ENCODE data around the gene CRTC2.
A peak's percentile ranks its signal among the peaks of the same experiment; 100 is the strongest.
"Not testable (repeated sequence)": the region's sequence is repeated elsewhere in the genome, so short reads cannot be mapped to it uniquely, and the experiment has no call there.

The CRTC2 gene

DNA sequence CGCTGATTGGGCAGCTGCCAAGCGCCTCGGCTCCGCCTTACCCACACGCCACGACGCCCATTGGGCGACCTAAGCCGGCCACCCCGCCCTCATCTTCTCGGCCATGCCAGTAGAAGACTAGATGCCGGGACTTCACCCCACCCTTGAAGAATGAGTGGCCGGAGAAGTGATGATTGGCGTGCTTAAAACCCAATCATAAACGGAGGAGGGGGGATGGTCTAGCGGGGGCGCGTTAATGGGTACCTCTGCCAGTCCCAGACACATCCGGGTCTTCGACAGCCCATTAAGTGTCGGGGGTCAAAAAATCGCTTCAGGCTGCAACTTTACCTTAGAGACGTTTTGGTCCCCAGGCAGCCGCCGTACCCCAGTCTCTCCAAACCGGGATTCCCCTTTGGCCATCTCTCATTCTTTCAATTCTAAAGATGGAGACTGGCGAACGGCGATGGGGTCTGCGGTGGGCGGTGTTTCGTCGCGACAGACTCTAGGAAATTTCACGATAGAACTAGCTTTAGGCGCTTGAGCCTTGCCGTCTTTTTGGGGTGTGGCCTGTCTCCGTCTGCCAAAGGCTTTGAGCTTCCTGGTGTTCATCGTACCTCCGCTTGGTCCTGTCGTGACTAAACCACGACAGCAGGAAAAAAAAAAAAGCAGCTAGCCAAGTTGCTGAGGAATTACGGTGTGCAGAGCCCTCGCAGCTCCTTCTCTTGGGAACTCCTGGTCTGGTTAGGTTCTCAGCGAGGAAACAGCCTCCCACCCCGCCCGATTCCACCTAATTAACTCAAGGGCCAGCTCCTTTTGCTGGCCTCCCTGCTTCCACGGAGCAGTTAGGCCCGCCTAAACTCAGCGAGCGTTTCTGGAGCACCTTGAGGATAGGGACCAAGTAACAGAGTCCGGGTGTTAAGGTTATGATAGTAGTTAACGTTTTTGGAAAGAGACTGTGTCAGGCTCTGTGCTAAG, 35.2 kb downstream of the CRTC2 start, which contains the start of gene GATAD2B:
GATAD2B (minus strand) TSS at position 1 of the 954 bp plus-strand sequence. CDS start 94,625 bp downstream, outside the sequence.
- peak; percentile 97 for DNase-seq

DNA sequence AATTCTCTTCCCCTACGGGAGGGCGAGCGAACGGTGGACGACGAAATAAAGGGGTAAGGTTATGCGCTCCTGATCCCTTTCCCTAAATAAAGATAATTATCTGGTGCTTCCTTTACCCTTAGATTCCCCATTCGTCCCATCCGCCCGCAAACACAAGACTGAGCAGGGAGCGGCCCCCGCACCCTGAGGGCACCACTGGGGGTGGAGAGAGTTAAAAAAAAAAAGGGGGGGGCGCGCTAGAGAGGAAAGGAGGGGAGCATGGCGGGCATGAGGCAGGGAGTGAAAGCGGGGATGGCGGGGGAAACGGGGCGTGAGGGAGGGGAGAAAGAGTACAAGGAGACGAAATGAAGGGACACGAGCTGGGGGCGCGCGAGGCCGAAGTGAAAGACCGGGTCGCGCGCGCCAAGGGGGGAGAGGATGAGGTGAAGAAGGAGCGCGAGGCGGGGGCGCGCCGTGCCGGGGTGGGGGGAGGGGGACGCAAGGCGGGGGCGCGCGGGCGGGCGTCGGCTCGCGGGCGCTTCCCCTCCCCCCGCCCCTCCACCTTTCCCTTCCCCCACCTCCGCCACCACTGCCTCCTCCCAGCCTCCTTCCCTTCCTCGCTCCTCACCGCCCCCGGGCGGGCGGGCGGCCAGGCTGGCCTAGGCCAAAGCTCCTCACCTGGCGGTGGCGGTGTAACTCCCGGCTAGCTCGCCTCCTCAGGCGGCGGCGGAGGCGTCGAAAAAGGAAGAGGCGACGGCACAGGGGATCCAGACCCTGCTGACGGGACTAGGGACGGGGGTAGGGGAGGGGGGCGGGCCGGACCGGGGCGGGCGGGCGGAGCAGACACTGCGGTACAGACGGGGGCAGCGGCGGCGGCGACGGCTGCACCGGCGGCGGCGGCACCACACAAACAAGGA, 36.1 kb downstream of the CRTC2 start:
- DNase-seq = no peak

DNA sequence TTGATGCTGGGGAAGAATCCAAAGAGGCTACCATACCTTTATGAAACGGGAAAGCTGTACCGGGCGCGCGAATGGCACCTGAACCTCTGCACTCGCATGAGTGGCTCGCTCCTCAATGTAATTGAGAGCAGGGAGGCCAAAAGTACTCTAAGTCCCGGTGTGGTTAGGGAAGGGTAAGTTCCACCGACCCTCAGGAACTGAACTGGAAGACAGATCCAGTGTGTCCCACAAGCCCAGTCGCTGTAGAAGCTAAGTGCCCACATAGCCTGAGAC, 36.7 kb downstream of the CRTC2 start:
- no peak for DNase-seq

DNA sequence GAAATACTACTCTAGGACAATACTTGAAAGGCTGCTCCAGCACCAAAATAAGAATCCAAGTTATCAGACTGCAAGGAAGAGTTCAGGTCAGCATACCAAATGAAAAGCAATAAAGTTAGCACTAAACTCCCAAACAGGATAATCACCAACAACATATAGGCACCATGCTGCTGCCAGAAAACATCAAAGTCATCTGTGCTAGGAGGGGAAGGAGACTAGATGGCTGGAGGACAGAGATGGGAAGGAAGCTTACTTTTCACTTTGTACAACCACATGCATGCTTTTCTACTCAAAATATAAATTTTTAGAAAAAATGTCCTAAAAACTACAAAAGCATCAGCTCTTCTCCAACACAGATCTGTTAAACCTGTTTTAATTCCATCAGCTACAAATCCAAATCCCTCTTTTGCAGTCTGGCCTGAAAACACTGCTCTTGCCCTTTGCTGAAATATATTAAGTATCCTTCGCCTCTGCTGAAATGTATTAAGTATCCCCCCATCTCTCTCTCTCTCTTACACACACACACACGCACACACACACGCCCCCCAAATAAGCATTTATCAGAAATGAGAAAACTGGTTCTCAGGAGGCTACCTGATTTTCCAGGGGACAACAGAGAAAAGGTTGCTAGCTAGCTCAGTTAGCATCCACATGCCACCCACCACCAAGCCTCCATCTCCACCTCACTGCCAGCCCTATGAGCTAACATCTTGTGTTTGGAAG, 37.2 kb downstream of the CRTC2 start:
- no peak for DNase-seq

DNA sequence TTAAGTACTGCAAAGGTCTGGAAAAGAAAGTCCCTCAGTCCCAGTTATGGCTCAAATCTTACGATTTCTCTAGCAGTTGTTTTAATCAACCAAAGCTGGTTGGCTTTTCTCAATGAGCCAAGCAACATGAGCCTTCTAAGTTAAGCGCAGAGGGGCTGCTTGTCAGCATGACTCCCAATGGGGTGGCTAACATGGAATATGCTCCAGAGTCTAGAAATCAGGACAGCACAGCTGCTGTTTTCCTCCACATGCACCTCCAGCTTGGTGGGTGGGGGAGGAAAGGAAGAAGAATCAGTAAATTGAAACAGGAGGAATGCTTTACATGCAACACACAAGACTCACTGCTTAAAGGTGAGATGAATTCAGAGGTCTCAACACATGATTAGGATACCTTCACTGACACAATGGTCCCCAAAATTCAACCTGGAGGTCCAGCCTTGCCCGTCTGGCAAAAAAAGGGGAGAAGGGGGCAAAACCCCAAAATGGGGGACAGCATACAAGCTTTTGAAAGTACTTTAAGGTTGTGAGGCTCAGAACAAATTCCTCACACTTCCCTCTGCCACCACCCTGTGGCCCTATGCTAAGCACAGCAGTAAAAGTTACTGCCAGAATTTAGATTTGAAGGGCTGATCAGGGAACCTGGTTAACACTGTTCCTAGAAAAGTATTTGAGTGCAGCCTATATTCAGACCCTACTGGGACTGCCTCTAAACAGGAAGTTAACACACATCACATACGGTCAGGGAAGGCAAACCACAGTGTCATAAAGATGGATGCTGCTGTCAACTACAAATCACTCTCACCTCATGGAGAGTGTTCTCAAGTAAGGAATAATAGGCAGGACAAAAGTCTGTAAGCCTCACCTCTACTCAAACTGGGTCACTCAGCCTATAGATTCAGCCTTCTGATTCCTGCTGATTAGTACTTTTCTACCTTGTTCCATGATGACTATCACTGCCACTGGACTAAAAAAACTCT, 38.2 kb downstream of the CRTC2 start:
- no peak for DNase-seq

DNA sequence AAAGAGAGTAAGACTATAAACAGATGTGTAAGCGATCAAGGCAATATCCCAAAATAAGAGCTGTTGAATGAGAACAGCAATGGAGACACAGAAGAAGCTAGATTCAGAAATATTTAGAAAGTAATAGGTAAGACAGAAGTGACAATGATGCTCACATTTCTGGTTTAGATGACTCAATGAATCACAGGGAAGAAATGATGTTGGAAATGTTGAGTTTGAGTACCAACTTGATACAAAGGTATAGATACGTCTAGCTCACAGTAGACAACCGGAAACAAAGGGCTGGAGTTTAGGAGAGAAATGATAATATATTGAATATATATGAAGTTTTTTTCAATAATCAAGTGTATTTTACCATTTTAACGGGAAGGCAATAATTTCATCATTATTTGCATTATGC, 42.1 kb downstream of the CRTC2 start:
- DNase-seq = no peak

DNA sequence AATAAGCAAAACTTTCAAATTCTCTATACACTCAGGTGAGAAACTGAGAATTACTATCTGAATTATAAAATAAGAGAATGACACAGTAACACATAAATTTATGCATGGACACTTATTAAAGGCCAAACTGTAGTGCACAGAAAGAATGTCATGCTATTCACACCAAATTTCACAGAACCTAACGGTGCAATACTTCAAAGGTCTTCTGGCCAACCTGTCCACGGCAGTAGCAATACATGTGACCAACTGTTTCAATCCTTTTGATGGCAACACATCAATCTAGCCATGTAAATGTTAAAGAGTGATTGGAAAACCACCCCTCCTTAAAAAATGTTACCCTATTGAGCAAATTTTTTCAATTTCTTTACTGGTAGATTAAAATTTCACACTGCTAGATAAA, 46.1 kb downstream of the CRTC2 start:
- DNase-seq = no peak

DNA sequence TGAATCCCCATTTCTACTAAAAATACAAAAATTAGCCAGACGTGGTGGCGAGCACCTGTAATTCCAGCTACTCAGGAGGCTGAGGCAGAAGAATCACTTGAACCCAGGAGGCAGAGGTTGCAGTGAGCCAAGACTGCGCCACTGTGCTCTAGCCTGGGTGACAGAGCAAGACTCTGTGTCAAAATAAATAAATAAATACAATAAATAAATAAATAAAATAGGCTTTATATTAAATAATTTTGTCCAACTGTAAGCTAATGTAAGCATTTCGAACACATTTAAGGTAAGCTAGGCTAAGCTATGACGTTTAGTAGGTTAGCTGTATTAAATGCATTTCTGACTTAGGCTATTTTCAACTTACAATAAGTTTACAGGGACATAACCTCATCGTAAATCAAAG, 47.9 kb downstream of the CRTC2 start:
- not testable (repeated sequence) for DNase-seq

DNA sequence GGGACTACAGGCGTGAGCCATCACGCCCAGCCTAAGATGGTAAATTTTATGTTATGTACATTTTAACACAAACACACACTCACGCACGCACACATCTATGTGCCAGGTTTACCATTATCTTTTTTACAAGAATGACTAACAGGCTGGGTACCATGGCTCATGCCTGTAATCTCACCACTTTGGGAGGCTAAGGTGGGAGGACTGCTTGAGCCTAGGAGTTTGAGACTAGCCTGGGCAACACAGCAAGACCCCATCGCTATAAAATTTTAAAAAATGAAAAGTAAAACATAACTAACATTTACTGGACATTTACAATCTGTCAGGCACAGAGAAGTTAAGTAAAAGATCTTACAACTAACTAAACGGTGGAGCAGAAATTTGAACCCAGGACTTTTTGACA, 50.3 kb downstream of the CRTC2 start:
- no peak for DNase-seq

DNA sequence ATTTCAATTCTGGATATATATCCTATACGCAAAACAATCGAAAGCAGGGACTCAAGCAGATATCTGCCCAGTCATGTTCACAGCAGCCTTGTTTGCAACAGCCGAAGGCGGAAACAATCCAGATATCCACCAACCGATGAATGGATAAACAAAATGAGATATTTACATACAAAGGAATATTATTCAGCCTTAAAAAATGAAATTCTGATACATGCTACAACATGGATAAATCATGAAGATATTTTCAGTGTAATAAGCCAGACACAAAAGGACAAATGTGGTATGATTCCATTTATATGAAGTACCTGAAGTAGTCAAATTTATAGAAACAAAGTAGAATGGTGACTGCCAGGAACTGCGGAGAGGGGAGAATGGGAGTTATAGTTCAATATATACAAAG, 51.3 kb downstream of the CRTC2 start:
- no peak for DNase-seq

DNA sequence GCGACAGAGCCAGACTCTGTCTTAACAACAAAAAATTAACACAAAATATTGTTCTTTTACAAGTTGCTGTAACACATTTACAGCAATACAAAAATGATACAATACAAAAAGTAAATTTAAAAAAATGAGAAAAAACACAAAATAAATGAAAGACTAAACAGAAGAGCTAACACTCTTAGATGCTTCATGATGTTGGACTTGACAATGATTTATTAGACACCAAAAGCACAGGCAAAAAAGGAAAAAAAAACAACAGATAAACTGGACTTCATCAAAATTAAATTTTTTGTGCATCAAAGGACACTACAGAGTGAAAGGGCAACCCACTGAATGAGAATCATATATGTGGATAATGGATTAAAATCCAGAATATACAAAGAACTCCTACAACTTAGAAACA, 52.0 kb downstream of the CRTC2 start:
- DNase-seq = no peak

DNA sequence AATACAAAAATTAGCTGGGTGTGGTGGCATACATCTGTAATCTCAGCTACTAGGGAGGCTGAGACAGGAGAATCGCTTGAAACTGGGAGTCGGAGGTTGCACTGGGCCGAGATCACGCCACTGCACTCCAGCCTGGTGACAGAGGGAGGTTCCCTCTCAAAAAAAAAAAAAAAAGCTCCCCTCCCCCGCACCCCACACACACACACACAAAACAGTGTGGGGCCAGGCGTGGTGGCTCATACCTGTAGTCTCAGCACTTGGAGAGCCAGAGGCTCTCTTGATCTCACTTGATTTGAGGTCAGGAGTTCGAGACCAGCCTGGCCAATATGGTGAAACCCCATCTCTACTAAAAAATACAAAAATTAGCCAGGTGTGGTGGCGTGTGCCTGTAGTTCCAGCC, 52.5 kb downstream of the CRTC2 start:
- not testable (repeated sequence) for DNase-seq

DNA sequence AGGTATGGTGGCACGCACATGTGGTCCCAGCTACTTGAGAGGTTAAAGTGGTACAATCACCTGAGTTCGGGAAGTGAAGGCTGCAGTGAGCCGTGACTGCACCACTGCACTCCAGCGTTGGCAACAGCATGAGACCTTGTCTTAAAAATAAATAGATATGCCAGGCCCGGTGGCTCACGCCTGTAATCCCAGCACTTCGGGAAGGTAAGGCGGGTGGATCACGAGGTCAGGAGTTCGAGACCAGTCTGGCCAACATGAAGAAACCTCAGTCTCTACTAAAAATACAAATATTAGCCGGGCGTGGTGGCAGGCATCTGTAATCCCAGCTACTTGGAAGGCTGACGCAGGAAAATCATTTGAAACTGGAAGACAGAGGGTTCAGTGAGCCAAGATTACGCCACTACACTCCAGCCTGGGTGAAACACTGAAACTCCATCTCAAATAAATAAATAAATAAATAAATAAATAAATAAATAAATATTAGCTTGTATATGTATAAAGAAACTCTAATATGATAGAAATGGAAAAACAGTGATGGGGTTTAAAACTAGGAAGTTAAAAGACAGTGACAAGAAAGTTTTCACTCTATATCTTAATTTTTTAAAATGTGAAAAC, 54.5 kb downstream of the CRTC2 start:
- DNase-seq = no peak

DNA sequence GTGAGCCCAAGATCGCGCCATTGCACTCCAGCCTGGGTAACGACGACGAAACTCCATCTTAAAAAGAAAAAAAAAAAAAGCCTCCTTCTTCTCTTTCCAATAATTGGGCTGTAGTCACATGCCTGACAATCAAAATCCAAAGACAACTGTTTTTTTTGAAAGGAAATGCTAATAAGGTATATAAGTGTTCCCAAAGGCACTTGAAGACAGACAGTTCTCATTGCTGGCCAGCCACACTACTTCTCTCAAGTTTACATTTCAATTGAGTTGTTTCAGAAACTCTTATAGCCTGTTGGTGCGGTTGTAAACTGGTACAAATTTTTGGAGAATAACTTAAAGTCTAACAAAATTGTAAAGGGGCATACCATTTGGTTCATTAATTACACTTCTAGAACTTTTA, 58.9 kb downstream of the CRTC2 start:
- DNase-seq = no peak
